NCI-H2081 treated with DMSO at 0.1 percent for 48 hours (cell line): Measurements from ENCODE around the gene NEDD4L.
"Not testable (repeated sequence)": the region's sequence is repeated elsewhere in the genome, so short reads cannot be mapped to it uniquely, and the experiment has no call there.

Source experiments
- DNase-seq: peaks from one replicate; lab custom pipeline; 2025; lab: John Stamatoyannopoulos, UW

Gene NEDD4L

DNA sequence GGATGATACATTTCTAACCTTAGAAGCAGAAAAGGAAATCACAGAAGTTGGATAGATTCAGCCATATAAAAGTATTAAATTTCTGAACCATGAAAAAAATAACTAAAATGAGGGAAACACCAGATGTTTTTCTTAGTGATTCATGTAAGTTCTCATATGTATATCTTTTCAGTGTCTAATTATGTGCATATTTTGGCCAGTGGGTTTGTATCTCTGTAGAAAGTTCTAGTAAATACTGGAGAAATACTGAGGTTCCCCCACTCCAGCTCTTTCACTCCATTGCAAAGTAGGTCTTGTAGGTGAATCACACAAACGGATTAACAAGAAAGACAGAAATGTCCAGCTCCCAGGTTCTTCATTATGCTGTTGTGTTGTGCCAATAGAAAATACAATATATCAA, 222.3 kb downstream of the NEDD4L start:
- no peak for DNase-seq

DNA sequence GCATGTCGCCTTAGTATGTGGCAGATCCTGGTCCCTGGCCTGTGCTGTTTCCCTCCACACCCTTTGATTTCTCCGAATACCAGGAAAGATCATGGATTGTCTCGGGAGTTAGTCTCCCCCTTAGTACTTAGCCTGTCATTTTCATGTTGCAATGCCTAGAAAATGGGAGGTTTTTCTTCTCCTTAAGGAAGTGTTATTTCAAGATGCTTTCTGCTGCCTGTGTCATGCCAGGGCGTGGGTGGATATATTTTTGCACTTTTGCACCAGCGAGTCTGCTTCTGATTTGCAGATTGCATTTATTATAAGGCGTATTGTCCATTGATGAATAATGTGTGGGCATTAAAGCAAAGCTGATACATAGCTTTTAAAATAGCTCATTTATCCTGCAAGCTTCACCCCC, 223.5 kb downstream of the NEDD4L start:
- DNase-seq, result no peak

DNA sequence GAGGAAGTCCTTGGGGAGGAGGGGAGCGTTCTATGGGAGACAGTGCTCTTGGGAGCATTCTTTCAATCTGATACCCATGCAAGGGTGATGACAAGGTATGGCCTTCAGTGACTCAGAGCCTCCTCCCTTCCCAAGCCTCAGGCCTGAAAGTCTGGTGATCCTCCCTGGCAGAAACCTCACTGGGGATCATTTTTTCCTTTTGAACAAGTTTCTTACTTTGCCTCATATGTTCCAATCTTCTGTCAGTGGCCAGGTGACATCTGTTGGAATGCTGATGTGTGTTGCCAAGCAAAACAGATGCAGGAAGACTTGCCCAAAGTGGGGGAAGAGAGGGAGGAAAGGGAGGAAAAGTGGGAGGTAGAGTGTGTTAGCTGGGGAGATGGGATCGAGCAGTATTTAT, 224.8 kb downstream of the NEDD4L start:
- no peak for DNase-seq

DNA sequence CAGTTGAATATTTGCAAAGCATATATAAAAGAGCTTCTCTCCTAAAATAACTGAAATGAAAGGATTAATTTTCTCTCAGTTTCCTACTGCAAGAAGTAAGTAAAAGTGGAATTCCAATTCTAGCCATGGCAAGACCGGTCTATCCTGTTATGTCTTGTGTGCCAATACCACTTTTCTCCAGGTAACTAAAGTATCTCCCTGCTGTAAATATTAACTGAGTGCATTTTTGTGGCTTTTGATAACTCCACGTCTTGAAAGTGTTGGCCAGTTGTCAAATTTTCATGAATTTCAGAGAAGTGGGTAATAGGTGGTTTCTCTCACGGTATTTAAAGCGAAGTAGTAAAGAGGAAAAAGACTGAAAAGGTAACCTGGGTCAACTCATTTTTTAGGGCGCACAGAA, 225.9 kb downstream of the NEDD4L start:
- no peak for DNase-seq

DNA sequence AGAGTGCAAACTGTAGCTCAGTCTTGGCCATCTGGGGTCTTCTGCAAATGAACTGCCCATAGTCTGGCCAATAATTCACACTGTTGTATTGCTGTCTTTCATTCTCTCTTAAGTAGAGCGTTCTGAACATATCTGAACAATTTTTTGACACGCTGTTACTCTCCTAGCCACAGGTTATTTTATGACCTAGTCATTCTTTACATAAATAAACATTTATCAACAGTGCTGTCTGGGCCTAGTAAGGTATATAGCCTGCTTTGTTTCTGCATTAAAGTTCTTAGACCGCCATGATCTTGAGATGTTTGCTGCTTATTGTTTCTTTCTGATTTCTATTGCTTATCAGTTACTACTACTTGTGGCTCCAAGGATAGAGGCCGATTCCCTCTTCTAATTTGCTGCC, 226.4 kb downstream of the NEDD4L start:
- no peak for DNase-seq

DNA sequence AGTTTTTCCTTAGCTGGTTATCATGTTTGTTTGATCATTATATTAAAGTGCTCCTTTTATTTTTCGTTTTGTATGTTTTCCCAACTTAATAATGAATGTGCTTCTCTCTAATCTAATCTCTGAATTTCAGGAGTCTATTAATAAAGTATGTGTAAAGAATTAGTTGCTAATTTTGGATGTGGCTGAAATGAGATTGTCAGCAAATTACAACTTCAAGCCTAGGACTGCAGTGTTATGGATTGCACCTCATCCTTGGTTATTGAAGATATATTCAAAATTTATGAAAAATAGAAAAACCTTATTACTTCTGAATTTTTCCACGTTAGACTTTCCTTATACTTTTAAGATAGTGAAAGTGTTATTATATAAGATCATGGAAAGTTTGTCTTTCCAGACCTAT, 227.7 kb downstream of the NEDD4L start:
- no peak for DNase-seq

DNA sequence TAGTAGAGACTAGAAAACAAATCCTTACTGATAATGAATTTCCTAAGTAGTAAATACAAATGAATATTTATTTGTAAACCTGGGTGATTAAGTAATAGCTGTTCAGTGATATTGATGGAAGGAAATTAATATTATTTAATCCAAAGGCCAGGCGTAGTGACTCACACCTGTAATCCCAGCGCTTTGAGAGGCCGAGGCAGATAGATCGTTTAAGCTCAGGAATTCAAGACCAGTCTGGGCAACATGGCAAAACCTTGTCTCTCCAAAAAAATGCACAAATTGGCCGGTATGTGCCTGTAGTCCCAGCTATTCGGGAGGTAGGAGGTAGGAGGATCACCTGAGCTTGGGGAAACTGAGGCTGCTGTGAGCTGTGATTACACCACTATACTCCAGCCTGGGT, 228.2 kb downstream of the NEDD4L start:
- DNase-seq, result no peak

DNA sequence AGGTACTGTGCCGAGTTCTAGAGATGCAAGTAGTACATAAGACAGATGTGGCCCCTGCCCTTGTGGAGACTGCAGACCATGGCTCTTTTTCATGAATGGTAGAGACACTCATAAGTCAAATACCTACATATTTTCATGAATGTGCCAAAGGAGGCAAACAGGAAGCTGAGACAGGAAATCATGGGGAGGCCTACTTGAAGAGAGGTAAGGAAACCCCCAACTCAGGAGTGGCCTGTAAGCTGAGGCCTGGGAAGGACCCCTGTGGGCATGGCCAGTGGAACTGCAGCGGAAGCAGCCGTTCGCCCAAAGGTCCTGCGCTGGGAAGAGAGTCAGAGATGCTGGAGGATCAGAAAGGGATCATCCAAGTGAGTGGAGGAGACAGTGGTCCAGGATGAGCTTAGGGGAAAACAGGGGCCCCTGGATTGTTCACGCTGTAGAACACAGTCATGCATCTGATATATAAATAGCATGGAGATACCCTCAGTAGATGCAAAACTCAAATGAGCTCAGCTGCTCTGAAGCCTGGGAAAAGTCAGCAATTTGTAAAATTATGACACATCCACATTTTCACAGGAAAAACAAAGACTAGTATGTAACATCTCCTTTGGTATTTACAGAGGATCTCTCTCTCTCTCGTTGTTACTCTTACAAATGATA, 228.9 kb downstream of the NEDD4L start:
- DNase-seq, result no peak

DNA sequence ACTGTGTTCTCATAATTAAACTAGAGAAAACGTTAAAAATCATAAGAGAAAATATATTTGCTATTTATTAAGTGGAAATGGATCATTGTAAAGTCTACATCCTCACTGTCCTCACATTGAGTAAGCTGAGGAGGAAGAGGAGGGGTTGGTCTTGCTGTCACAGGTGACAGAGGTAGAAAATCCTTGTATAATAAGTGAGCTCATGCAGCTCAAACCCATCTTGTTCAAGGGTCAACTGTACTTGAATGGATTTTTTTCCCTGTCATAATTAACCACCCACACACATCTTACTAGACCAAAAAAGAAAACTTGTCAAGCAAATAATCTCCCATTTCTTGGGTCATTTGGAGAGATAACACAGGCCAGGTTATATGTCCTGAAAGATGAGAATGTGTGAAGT, 231.2 kb downstream of the NEDD4L start:
- no peak for DNase-seq

DNA sequence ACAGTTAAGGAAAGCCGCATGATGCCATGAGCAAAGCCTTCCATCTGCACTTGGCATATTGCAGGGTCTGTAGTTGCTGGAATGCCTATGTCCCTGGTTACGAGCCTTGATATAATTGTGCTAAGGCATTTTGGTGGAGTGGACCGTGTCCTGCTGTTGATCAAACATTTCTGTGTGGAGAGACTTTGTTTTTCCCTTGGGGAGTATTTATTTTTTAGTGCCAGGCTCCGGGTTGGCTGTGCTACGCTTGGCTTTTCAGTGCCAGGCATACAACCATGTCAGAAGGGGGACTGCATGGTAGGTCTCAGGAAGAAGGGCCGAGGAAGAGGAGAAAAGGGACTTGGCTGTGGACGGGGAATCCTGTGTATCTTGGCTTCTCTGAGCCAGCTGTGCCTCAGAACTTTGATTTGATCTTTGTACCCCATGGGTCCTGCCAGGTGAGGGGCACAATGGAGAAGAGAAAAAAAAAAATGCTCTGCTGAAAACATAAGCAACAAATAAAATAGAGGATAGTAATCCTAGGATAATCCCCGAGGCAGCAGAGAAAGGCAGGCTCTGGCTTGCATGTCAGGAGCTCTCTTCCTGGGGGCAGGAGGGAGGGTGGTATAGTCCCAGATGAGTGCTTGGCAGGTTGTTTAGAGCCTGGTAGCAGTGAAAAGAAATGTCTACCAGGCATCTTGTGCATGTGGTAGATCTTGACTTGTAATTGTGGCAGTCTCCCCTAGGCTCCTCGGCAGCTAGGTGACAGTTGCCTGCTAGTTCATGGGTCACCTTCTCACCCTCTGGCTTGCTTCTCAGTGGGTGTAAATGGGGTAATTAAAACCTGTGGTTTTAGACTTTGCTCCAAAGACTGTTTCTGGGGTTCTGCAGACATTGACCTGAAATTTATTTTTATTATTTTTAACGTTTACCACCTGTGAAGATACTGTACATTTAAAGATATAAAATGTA, 233.0 kb downstream of the NEDD4L start:
- DNase-seq, result no peak

DNA sequence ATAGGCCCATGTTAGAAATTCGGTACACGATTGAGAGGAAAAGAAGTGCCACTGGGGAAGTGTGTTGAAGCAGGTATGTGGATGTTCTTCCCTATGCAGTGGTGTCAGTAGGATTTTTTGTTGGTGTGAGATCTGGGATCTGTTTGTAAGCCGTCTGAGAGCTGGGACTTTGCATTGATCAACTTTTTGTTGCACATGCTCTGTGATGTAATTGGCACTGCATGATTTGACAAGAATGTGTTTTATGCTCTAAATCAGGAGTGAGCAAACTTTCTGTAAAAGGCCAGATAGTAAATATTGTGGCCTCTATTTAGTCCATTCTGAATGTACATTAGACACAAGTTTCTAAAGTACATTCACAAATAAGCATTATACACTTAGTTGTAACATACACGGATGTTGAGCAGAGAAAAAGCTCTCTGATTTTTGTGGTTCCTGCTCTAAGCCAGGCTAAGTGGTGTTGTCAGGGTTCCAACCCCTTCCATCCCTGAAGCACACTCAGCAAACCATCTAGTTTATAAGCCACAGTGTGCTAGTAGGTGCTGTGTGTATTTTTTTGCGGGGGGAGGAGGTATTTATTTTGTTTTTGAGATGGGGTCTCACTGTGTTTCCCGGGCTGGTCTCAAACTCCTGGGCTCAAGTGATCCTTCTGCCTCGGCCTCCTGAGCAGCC, 235.6 kb downstream of the NEDD4L start:
- DNase-seq, result no peak

DNA sequence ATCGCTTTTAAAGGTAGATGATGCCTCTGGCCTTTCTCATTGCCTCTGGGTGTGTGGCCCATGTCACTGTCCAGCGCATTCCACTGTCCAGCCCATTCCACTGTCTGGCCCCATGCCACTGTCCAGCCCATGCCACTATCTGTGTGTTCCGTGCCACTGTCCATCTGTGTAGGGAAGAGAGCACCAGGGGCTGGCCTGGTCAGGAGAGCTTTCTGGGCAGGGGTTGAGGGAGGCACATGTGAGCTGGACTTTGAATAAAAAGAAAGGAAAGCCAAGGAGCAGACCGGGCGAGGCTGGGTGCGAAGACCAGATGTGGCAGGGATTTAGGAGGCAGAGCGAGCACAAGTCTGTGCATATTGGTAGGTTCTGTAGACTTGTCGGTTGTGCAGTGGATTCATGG, 236.2 kb downstream of the NEDD4L start:
- no peak for DNase-seq

DNA sequence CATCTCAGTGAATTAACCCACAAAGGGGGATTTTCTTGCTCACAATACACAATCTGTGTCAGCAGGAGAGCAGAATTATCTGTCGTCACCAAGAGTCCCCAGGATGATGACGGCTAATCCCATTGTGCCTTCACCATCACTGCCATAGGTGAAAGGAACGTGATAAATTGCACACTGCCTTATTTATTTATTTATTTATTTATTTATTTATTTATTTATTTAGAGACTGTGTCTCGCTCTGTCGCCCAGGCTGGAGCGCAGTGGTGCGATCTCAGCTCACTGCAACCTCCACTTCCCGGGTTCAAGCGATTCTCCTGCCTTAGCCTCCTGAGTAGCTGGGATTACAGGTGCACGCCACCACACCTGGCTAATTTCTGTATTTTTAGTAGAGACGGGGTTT, 238.8 kb downstream of the NEDD4L start:
- not testable (repeated sequence) for DNase-seq

DNA sequence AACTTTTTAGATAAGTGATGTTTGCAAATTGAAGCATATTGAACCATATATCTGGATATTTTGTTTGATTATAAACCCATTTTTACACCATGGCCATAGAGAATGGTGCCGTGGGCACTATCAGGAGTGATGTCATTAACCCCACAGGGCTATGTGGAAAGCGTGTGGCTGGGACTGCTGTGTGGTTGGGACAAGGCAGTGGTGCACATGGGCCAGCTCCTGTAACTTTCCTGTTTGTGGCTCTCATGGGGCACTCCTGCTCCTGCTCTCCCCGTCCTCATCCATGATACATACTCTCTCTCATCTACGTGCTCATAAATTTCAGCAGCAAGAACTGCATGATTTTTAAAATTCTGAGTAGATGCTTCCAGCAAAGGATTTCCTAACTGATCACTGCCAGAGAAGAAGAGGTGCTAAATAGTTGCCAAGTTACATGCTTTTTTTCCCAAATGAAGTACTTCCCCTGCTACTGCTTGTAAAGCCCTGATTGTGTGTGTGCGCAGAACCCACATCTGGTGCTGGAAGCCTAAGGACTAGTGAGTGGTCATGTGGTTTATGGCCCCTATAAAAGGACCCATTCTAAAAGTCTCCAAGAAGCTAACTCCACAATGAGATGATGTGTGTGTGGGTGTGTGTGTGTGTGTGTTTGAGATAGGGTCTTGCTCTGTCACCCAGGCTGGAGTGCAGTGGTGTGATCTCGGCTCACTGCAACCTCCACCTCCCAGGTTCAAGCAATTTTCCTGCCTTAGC, 240.8 kb downstream of the NEDD4L start:
- DNase-seq, result no peak

DNA sequence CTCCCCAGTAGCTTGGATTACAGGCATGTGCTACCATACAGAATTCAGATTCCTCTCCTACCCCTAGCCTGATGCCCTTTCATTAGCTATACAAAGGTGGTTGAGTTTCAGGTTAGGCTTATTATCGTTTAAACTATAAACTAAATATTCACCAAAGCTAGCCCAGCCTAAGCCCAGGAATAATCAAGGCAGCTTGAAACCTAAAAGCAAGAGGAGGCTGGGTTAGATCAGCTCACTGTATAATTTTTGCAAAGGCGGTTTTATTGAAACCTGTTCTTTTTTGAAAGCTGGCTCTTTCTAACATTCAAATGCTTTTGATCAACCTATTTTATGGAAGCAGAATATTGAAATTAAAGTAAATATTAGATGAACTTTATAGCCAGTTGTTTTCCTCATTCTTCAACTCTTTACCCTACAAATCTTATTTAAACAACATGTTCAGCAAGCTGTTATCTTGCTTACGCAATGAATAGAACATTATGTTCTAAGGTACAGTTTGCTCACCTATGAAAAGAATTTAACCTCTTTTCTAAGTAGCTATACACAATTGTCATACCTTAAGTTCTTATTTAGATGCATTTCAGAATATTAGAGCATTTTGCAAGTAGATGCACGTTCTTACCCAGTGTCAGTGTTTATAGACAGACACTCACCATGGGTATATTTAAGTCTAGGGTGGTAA, 241.6 kb downstream of the NEDD4L start:
- DNase-seq, result no peak

DNA sequence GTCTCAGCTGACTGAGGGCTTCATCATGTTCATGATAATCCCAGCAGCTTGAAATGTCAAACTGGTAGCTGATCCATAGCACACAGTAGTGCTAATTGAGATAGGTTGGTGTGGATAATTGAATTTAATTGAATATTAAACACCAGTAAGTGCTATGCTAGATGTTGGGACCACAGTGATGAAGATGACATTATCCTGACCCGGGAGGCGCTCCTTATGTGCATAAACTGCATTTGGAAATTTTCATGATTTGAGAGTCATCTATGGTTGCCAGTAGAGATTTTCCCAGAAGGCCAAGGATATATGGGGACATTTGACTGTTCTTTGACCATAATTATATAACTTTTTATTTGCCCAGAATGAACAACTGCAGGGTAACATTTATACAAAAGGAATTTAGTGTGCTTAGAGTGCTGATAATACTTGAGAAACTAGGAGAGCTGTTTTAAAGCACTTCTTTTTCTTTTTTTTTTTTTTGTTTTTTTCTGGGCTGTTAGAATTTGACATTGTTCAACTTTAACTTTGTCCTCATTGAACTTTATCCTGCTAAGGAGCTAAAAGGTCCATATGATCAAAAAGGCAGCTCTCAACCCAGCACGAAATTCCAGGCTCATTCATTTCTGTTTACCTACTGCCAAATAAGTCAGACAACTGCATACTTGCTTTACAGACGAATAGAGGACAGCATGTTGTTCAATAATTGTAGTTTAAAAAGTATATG, 242.8 kb downstream of the NEDD4L start:
- no peak for DNase-seq

DNA sequence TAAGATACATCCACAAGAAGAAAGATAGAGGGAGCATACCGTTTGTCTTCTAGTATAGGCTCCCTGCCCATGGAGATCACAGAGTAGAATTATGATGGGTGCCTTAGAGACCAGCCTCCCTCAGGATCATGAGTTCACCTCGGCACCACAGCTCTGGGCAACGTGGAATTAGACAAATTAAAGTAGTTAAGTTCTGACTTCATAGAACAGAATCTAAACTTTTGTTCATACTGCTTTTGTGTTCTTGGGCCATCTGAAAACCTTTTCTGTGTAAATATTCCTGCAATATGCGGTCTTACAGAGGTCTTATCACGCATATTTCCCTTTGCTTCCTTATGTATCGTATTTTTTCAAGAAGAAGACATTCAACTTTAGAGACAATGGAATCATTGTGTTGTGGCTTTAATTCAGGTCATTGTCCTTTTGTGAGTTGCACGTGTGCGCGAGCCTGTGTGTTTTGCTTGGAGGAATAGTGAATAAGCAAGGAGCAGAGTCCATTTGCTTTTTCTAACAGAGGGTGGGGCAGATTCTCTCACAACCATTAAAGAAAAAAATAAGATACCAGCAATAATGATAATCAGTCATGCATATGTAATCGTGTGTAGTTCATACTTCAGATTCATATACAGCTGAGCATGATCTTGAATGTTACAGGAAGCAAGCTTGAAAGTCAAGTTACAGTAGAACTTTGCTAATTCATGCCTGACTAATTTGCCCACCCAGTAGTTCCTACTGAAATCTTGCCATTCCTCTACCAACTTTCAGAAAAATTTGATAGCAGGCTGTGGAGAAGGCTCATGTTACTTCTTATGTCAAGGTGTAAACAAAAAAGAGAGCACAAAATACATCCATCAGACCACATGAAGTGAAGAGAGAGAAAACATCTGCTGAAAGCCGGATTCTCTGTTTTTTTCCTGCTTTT, 243.6 kb downstream of the NEDD4L start:
- no peak for DNase-seq

DNA sequence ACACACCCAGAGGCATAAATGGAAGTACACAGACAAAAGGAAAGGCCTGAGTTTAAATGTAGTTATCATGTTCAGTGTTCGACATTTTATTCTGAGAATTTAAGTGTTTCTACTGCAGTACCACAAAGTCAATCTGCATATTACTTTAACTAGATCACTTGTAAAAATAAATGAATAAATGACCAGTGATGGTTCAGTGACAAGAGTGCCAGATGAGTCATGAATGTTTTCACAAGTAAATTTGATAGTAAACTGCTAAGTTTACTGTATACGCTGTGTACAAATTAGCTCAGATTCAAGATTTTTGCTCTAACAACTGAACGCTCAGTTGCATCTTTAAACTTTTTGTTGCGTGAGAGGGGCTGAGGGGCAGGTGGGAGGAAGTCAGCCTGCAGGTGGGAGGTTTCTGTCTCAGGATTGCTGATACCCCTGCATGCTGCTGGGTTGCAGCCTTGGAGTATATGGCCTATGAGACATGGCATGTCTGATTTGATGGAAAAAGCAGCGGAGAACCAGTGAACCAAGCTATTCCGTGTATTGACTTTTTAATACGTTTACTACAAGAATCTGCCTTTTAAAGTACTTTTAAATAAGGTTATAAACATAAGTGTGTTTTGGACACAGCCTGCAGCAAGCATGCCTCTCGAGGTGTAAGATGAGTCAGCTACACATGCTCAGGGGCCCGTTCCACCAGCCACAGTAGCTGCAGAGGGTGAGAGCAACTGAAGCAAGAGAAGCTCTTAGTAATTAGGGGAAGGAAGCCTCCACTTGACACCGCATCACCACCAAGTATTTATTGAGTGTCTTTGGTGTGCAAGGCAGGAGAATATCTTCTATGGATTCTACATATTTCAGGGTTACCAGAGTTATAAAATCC, 245.1 kb downstream of the NEDD4L start:
- no peak for DNase-seq
